Activated gamma-delta T cell (primary cell): ENCODE measurements around the gene MYO16.

Experiments used
- DNase-seq: peaks from one replicate; lab custom pipeline; 2025; lab: John Stamatoyannopoulos, UW

MYO16 gene

DNA sequence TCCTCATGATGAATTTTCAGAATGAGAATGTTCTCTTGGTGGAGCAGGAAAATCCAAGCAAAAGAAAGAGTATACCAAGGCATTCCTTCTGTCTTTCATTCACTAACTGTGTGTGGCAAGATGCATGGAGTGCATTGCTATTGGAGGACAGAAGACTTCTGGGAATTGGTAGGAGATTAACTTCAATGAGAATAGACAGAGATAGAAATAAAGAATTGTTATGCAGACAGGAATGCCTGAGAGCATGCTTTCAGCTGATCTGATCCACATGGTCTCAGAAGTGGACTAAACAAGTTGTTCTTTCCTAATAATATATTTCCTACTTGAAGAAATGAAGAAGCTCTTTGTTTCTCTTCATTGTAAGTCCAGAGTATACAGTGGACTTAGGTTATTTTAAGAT lies 303.6 kb downstream of the MYO16 start:
- no peak for DNase-seq

DNA sequence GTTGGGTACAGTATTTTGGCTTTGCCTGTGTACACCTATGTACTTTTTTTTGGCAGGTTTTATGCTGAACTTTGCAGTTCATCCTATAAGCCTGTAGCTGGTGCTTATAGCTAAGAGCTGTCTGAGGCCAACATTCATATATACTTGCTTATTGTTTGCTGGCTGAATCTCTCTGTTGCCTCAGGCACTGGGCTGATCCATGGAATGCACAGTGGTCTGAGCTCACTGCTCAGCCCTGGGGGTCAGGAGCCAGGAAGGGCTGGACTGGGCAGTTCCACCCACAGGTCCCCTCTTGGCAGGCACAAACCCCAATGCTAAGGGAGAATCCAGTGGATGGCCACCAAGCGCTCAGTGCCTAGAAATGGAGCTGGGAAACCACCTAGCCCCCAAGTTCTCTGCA lies 308.7 kb downstream of the MYO16 start:
- no peak for DNase-seq

- no peak for DNase-seq
Observed at GRCh38 chr13:108940121-108940520, 310.7 kb downstream of the MYO16 start.

DNA sequence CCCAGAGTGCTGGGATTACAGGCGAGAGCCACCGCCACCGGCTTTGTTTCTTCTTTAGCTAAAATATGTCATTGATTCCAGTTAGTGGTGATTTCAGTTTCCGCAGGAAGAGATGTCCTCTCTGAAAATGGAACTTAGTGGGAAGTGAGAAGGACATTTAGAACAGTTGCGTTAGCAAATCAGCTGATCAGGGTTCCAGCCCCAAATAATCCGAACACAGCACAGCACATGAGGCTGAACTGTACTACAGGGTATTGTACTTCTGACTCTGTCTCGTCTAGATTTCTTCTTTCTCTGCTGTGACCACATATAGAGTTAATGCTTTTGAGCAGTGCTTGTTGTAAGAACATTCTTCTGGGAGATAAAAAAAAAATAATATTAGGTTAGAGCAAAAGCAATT lies 314.4 kb downstream of the MYO16 start:
- no peak for DNase-seq

DNA sequence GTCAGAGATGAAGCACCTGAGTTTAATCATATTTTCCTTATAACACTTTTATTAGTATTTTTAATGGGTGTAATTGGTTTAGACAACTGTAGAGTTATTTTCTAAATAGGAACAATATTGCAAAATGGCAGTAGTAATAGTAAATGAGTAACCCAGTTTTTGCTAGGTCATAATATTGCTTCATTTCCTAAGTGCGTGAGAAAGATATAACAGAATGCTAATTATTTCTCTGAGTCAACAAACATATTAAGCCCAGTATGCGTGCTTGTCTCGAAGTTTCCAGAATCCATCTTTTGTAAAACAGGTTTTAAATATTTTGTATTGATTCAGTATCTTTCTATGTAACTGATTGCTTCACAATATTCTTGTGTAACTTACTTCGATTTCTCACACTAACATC lies 315.3 kb downstream of the MYO16 start:
- no peak for DNase-seq

DNA sequence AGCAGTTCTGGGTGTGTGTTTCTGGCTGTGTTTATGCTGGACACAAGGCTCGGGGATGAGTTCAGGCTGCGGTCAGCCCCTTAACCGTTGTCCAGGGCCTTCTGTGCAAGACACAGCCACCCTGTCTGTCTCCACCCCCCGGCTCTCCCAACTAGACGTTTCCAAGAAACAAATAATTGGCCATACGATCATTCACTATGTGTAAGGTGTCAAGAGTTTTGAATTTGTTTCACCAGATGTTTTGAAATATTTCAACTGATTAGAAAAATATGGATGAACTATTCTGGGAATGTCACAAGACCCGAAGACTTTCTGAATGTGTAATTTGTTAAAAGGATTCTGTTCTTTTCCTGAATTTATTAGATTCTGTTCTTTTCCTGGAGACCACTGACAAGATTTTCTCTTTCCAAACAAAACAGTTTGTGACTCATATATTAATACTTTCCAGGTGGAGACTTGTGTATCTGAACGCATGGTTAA lies 318.2 kb downstream of the MYO16 start:
- no peak for DNase-seq

GRCh38 chr13:108948251-108948671 lies 318.9 kb downstream of the MYO16 start:
- DNase-seq: no peak

DNA sequence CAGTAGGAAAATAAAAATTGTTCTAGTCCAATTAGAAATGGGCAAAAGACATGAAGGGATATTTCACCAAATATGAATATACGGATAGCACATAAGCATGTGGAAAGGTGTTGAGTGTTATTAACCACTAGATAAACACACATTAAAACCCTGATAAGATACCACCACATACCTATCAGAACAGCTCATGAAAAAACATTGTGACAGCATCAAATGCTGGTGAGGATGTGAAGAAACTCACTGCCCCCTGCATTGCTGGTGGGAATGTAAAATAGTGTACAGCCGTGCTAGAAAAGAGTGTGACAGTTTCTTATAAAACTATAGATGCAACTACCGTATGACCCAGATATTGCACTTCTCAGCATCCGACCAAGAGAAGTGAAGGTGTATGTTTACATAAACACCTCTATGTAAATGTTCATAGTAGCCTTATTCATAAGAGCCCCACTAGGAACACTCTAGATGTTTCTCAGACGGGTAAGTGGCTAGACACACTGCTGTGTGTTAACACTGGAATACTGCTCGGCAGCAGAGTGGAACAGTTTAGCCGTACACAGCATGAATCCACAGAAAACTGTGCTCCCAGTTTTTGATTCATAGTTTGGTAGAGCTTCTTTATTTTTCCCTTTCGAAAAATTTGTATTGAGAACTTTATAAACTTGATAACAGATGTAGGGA lies 321.1 kb downstream of the MYO16 start:
- DNase-seq: no peak

GRCh38 chr13:108955741-108956140 lies 326.3 kb downstream of the MYO16 start:
- DNase-seq: no peak

GRCh38 chr13:108957369-108958012 lies 328.1 kb downstream of the MYO16 start:
- no peak for DNase-seq

GRCh38 chr13:108958013-108958376 lies 328.6 kb downstream of the MYO16 start:
- DNase-seq: no peak

- DNase-seq: no peak
Observed at GRCh38 chr13:108959234-108959633, 329.8 kb downstream of the MYO16 start.

- no peak for DNase-seq
Observed at GRCh38 chr13:108960006-108960405, 330.6 kb downstream of the MYO16 start.

GRCh38 chr13:108961542-108962125 lies 332.2 kb downstream of the MYO16 start:
- no peak for DNase-seq

GRCh38 chr13:108962654-108963053 lies 333.2 kb downstream of the MYO16 start:
- no peak for DNase-seq

- no peak for DNase-seq
Observed at GRCh38 chr13:108963276-108963810, 333.9 kb downstream of the MYO16 start.

DNA sequence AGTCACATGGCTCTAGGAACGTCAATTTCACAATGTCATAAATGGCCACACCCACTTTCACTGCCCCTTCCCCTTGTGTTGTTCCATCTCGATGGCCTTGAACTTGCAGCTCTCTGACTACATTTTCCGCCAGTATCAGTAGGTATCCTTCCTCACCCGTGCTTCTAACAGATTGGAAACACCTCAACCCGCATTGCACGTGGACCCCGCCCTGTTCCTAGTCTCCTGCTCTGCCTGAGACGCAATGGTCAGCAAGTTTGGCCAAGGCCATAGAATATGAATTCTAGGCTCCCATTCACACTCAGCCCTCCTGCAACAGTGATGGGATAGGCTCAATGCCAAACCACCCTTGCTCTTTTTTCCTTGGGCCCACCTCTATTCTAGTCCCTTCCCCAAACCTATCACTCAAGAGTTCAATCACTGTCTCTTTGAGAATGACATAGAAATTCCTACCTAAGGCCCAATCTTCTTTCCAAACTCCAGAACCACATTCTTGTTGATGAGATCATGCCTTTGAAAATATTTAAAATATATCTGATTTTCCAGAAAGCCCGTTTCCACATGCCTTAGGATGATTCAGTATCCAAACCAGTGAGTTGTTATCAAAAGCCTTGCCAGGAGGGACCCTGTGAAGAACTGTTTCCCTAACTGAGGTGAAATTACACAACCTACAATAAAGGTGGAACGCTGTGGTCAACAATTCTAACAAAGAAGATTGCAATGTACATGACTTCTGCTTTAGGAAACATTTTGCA lies 334.6 kb downstream of the MYO16 start:
- DNase-seq: no peak

DNA sequence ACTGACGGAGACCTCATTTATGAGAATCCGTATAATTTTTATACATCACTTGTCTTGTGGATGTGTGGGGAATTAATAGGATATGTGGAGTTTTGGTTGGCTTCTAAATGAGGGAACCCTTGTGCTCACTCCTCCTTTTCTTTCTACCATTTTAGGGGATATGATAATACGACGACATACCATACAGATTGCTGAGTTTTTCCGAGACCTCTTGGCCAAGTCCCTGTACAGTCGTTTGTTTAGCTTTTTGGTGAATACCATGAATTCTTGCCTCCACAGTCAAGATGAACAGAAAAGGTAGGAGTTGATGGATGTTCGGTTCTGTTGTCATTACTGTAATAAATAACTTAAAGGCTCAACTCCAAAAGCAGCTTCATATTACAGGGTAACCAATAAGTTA lies 335.2 kb downstream of the MYO16 start:
- DNase-seq: no peak

DNA sequence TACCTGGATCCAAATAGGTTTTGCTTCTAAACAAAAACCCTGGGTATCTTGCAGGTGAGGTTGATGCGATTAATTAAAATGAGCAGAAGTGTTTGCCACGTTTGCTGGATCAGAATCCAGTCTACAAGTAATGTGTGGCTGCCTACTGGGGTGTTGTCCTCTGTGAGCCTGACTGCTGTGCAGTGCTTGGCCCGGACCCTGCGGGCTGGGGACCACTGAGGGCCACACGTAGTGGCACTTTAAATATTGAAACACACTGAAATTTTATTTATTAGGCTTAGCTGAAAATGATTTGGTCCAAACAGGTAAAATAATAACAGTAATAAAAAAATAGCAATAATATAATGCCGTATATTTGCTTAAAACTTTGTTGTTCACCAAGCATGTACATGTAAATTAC lies 338.0 kb downstream of the MYO16 start:
- DNase-seq: no peak

DNA sequence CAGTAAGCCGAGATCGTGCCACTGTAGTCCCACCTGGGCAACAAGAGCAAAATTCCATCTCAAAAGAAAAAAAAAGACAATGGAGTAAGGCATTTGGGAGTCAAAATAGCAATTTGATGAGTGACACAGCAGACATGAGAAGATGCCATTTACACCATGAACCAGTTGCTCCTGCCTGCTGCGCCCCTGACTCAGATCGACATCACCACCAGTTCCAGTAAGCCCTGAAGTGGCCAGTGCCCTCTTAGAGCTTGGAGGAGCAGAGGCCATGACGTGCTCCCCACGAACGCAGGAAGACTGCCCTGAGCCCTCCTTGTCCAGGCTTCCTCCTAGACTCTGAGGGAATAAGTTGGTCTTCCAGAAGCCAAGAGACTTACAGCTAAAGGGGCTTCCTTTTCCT lies 339.2 kb downstream of the MYO16 start:
- no peak for DNase-seq

GRCh38 chr13:108974686-108975085 lies 345.3 kb downstream of the MYO16 start:
- no peak for DNase-seq

GRCh38 chr13:108980237-108980636 lies 350.8 kb downstream of the MYO16 start:
- no peak for DNase-seq
